ENCODE data around the gene CEMIP. TPM values are rescaled to one million over a fixed set of nuclear protein-coding genes. Genes with fewer than 3 reads are reported as not detected.

Gene CEMIP
- total and polyA plus RNA-seq, 2 of the 4 experiments (the other 2 are of a cell fraction), result 63.8 to 78.0 TPM

DNA sequence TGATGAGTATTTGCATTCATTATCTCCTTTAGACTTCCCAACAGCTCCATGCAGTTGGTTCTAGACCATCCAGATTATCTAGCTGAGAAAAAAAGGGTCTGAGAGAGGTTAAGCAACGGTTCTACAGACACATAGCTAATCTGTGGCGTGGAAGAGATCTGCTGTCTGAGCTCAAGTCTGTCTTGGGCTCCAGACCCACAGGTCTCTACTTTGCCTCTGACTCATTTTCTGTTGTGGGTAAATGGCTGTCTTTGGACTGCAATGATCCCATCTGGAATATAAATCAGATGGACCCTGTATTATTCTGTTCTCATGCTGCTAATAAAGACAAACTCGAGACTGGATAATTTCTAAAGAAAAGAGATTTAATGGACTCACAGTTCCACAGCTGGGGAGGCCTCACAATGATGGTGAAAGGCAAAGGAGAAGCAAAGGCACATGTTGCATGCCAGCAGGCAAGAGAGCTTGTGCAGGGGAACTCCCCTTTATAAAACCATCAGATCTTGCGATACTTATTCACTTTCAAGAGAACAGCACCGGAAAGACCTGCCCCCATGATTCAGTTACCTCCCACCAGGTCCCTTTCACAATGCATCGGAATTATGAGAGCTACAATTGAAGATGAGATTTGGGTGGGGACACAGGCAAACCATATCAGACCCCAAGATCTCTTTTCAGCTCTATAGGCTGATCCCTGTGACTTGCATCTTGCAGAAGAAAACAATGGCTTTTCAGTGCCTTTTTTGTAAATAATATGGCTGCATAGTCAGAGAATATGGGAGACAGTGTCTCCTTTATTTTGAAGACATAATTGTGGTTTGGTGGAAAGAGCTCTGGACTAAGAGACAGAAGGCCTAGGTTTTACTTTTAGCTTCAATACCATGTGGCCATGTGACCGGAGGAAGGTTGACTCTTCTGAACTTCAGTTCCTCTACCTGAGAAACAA is 24.7 kb downstream of the CEMIP start:
- no peak overlapping the region for H3K4ac ChIP-seq (ENCODE audit: low read depth, low read length)
- ChIA-PET CTCF (no interaction called here), POLR2A (ENCODE audit: unreplicated experiment) (interaction anchor here (0.6 kb wide), 1 partner anchor 15 kb away, joined by 13 read pairs; no protein-coding TSS in a partner anchor)
- no peak overlapping the region for H3K9ac ChIP-seq (ENCODE audit: low read depth, low read length)
- ATAC-seq (ENCODE audit: low read depth) (no peak), DNase-seq (no peak)
- no peak overlapping the region for H2BK5ac ChIP-seq (ENCODE audit: low read depth, low read length, poor library complexity, severe bottlenecking)
- no peak overlapping the region for H2AK5ac ChIP-seq (ENCODE audit: low read depth, low read length)
- H3K4me2 ChIP-seq (ENCODE audit: low read depth, low read length), result no peak overlapping the region
- peaks cover 63% of the 10 kb centered on the region for H4K20me1 ChIP-seq (ENCODE audit: insufficient read depth, low read length)
- no peak overlapping the region for H4K8ac ChIP-seq (ENCODE audit: low read depth in 2 of 2, low read length in 2 of 2)
- no peak overlapping the region for H2BK20ac ChIP-seq (ENCODE audit: low read depth, low read length)
- WGBS, 2 experiments (ENCODE audit: extremely low coverage in 2 of 2, insufficient read length in 1 of 2), result 100% methylated on average over 2 of the region's 7 CpGs; no CpG with 5 or more reads in 1 of the 2 experiments
- H3K18ac ChIP-seq (ENCODE audit: low read depth, low read length), result no peak overlapping the region
- no TSS peak for BruUV-seq (replicated peaks)
- no peak overlapping the region for H4K5ac ChIP-seq (ENCODE audit: low read depth, low read length)
- no peak overlapping the region for H2BK120ac ChIP-seq (ENCODE audit: low read depth, low read length)
- H3K79me1 ChIP-seq (ENCODE audit: low read depth in 1 of 2, low read length in 2 of 2), result peaks cover 0 to 3% of the 10 kb centered on the region in 2 experiments; a peak in 1 of 4 replicates
- TF ChIP-seq, protein P1, sequence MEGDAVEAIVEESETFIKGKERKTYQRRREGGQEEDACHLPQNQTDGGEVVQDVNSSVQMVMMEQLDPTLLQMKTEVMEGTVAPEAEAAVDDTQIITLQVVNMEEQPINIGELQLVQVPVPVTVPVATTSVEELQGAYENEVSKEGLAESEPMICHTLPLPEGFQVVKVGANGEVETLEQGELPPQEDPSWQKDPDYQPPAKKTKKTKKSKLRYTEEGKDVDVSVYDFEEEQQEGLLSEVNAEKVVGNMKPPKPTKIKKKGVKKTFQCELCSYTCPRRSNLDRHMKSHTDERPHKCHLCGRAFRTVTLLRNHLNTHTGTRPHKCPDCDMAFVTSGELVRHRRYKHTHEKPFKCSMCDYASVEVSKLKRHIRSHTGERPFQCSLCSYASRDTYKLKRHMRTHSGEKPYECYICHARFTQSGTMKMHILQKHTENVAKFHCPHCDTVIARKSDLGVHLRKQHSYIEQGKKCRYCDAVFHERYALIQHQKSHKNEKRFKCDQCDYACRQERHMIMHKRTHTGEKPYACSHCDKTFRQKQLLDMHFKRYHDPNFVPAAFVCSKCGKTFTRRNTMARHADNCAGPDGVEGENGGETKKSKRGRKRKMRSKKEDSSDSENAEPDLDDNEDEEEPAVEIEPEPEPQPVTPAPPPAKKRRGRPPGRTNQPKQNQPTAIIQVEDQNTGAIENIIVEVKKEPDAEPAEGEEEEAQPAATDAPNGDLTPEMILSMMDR (conservative IDR thresholded peaks at IDR 0.05; ENCODE audit: low read depth, low read length), result no peak
- TF ChIP-seq, protein P2, sequence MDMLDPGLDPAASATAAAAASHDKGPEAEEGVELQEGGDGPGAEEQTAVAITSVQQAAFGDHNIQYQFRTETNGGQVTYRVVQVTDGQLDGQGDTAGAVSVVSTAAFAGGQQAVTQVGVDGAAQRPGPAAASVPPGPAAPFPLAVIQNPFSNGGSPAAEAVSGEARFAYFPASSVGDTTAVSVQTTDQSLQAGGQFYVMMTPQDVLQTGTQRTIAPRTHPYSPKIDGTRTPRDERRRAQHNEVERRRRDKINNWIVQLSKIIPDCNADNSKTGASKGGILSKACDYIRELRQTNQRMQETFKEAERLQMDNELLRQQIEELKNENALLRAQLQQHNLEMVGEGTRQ (IDR thresholded peaks at IDR 0.05; ENCODE audit: low read depth, low read length), result no peak
- no peak for TF ChIP-seq MXI1 (IDR thresholded peaks at IDR 0.05; ENCODE audit: borderline replicate concordance, low read depth, low read length)
- no peak for TF ChIP-seq RFX5 (IDR thresholded peaks at IDR 0.05; ENCODE audit: low read depth, low read length)
- TF ChIP-seq RCOR1 (IDR thresholded peaks at IDR 0.05; ENCODE audit: insufficient replicate concordance, low read length), result no peak
- TF ChIP-seq MAFK (IDR thresholded peaks at IDR 0.05; ENCODE audit: low read depth, low read length), result no peak
- no peak for TF ChIP-seq POLR2A (IDR thresholded peaks at IDR 0.05; ENCODE audit: low read depth, low read length)
- no peak for TF ChIP-seq BHLHE40 (IDR thresholded peaks at IDR 0.05; ENCODE audit: low read depth, low read length)
- TF ChIP-seq FOS (IDR thresholded peaks at IDR 0.05; ENCODE audit: low read depth, low read length), result no peak
- no peak for TF ChIP-seq RAD21 (IDR thresholded peaks at IDR 0.05; ENCODE audit: low read length)
- TF ChIP-seq NFE2L2 (IDR thresholded peaks at IDR 0.05; ENCODE audit: low read depth, low read length), result no peak
- TF ChIP-seq CEBPB (IDR thresholded peaks at IDR 0.05; ENCODE audit: low read depth, low read length), result no peak
- TF ChIP-seq, protein P3, sequence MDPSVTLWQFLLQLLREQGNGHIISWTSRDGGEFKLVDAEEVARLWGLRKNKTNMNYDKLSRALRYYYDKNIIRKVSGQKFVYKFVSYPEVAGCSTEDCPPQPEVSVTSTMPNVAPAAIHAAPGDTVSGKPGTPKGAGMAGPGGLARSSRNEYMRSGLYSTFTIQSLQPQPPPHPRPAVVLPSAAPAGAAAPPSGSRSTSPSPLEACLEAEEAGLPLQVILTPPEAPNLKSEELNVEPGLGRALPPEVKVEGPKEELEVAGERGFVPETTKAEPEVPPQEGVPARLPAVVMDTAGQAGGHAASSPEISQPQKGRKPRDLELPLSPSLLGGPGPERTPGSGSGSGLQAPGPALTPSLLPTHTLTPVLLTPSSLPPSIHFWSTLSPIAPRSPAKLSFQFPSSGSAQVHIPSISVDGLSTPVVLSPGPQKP (IDR thresholded peaks at IDR 0.05; ENCODE audit: borderline replicate concordance, low read depth, low read length), result no peak
- TF ChIP-seq CHD1 (IDR thresholded peaks at IDR 0.05; ENCODE audit: low read depth, low read length), result no peak
- no peak for TF ChIP-seq SMC3 (IDR thresholded peaks at IDR 0.05; ENCODE audit: low read depth, low read length)
- no peak overlapping the region for H4K91ac ChIP-seq (ENCODE audit: insufficient read depth, low read depth, low read length)
- no peaks in the 10 kb centered on the region for H3K27me3 ChIP-seq (ENCODE audit: control insufficient read depth, insufficient read depth, low read length)
- H3K9me3 ChIP-seq (ENCODE audit: control insufficient read depth, insufficient read depth, low read length), result no peaks in the 10 kb centered on the region
- H2AK9ac ChIP-seq (replicated peaks; ENCODE audit: low read depth, low read length, poor library complexity), result no peak overlapping the region
- no peak overlapping the region for H2AFZ ChIP-seq (replicated peaks; ENCODE audit: low read length, poor library complexity)
- H3K23ac ChIP-seq (ENCODE audit: low read depth, low read length), result no peak overlapping the region
- no peak overlapping the region for H3K14ac ChIP-seq (replicated peaks; ENCODE audit: low read depth, low read length)
- intact Hi-C loops (cut with micrococcal nuclease) (no loop called here), in situ Hi-C loops (cut with MboI; ENCODE audit: low sequenced_read_pairs) (no loop called here), dilution Hi-C loops (cut with HindIII; ENCODE audit: low sequenced_read_pairs, unreplicated experiment) (no loop called here)
- no peak overlapping the region for H3K4me3 ChIP-seq (ENCODE audit: insufficient read depth, low read depth, low read length)
- H2BK15ac ChIP-seq (ENCODE audit: low read depth, low read length), result no peak overlapping the region
- no peak overlapping the region for H3K27ac ChIP-seq (ENCODE audit: insufficient read depth, low read length)
- H3K36me3 ChIP-seq (ENCODE audit: control insufficient read depth, insufficient read depth, low read length), result peaks cover 58% of the 10 kb centered on the region
- H3K9me1 ChIP-seq (ENCODE audit: insufficient read depth, low read length), result peaks cover 7% of the 10 kb centered on the region; the same call in 1 of the 2 replicates
- H3K56ac ChIP-seq (ENCODE audit: extremely low read depth, insufficient read depth, low read length), result no peak overlapping the region
- no peaks in the 10 kb centered on the region; the same call in 1 of the 2 replicates for H3K4me1 ChIP-seq (ENCODE audit: control insufficient read depth, insufficient read depth, low read length)

Data from IMR-90 (cell line).